Measurements from ENCODE around the gene TRIP11.

DNA sequence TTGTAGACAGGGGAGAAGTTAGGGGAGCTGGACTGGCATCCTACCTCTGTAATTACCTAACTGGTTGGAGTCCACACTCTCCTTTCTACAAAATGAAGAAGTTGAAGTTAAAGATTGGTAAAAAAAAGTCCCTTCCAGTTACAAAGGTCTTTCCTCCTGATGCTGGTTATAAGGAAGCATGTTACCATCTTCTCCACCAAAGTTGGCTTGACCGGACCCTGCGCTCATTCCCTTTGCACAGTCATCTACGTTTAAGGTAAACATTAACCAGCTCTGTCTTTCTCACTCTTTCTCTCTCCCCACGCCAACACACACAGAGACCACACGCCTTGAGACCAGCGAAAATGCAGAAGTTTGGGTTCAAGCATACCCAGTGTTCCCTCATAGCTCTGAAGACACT, 104.3 kb downstream of the TRIP11 start:
- no peak for TF ChIP-seq EZH2 (IDR thresholded peaks at IDR 0.05; ENCODE audit: low read length, missing control alignments)
- TF ChIP-seq, protein P1, sequence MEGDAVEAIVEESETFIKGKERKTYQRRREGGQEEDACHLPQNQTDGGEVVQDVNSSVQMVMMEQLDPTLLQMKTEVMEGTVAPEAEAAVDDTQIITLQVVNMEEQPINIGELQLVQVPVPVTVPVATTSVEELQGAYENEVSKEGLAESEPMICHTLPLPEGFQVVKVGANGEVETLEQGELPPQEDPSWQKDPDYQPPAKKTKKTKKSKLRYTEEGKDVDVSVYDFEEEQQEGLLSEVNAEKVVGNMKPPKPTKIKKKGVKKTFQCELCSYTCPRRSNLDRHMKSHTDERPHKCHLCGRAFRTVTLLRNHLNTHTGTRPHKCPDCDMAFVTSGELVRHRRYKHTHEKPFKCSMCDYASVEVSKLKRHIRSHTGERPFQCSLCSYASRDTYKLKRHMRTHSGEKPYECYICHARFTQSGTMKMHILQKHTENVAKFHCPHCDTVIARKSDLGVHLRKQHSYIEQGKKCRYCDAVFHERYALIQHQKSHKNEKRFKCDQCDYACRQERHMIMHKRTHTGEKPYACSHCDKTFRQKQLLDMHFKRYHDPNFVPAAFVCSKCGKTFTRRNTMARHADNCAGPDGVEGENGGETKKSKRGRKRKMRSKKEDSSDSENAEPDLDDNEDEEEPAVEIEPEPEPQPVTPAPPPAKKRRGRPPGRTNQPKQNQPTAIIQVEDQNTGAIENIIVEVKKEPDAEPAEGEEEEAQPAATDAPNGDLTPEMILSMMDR (conservative IDR thresholded peaks at IDR 0.05 in 1 of 2, IDR thresholded peaks at IDR 0.05 in 1 of 2; ENCODE audit: low read depth in 1 of 2, low read length in 2 of 2): no peak

Measured in fibroblast of lung (primary cell).